Thyroid gland (tissue), 4 donors: ENCODE data around the gene PHLDB1.

ENCODE experiments used
- CTCF ChIP-seq, 6 experiments: fragments of 200-600 bp in 3 of 6; fragments of 450-650 bp in 3 of 6; sonication (generic) in 3 of 6; IDR thresholded peaks; one replicate each; pipeline ENCODE4 v1.5.1; 2016 to 2019; ENCODE audit warnings: antibody characterized with exemption in 6 of 6, mild to moderate bottlenecking in 2 of 6, inconsistent platforms in 1 of 6, moderate library complexity in 1 of 6
- POLR2A ChIP-seq, 2 donors: fragments of 450-650 bp; IDR thresholded peaks; one replicate each; pipeline ENCODE4 v1.6.1; 2017; ENCODE audit warnings: antibody characterized with exemption in 2 of 2, mild to moderate bottlenecking in 2 of 2, moderate library complexity in 1 of 2

- no peak for TF ChIP-seq POLR2A (IDR thresholded peaks at IDR 0.05)
- TF ChIP-seq CTCF (IDR thresholded peaks at IDR 0.05), result no peak
Measured at GRCh38 chr11:118652681-118653181, 45.3 kb downstream of the PHLDB1 start.
